NCI-H1105 (cell line): ENCODE data around the gene ATP1B1.

Experiments used
- DNase-seq: peaks from one replicate; lab custom pipeline; 2025; lab: John Stamatoyannopoulos, UW

Gene ATP1B1

GRCh38 chr1:169106095-169106920 lies at the start of gene ATP1B1:
Gene ATP1B1 (plus strand): TSS chr1:169106690. CDS start chr1:169106830, 140 bp downstream.
- DNase-seq = peak; percentile 95

GRCh38 chr1:169059421-169059820 lies 47.1 kb upstream of the ATP1B1 start:
- DNase-seq = no peak

DNA sequence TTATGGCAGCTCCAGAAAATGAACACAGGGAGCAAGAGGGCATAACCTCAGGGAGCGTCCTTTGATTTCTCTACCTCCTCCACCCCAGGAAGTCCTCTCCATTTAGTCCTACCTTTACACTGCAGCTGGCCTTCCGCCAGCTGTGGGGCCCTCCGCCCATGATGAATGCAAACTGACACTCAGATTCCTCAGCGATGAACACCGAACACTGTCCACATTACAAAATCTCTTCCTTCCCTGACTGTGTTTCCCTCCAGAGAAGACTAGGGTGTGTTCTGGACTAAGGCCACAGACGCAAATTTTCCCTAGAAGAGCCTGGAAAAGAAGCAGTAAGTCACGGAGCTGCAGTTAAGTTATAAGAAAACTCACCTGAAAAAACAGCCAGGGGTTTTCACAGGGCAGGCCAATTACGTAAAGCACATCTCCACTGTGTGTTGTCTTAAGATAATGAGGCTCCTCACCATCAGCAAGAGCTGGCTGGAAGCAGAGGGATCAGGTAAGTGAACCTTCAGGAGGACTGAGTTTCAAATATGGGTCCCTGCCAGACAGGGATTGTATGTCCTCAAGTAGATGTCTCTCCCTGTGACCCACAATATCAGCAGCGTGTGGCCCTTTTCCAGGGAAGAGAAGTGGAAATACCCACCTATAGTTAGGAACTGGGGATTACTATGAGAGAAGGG lies 46.3 kb upstream of the ATP1B1 start:
- DNase-seq = no peak

- DNase-seq = no peak
These were observed 45.4 kb upstream of the ATP1B1 start for GRCh38 chr1:169060919-169061639.

- DNase-seq = no peak
These were observed 44.3 kb upstream of the ATP1B1 start for GRCh38 chr1:169062152-169062551.

DNA sequence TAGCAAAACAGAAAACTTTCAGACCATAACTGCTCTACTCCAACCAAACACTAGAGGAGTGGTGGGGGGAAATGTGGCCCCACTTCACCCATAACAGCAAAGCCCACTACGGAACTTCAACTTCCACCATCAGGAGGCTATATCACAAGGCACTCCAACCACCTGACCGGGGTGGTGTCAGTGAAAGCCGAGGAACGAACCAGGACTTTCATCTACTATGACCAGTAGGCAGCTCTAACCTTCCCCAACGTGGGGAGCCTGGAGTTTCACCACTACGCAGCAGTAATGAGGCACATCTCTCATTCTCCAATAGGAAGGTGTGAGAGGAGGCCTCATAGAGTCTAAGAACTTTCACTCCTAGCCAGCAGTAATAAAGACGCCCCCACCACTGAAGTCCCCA lies 42.4 kb upstream of the ATP1B1 start:
- DNase-seq = no peak

- no peak for DNase-seq
These were observed 35.9 kb upstream of the ATP1B1 start for GRCh38 chr1:169070547-169070946.

- no peak for DNase-seq
These were observed 35.5 kb upstream of the ATP1B1 start for GRCh38 chr1:169070958-169071357.

- no peak for DNase-seq
These were observed 33.4 kb upstream of the ATP1B1 start for GRCh38 chr1:169072945-169073725.

GRCh38 chr1:169078163-169078883 lies 28.2 kb upstream of the ATP1B1 start:
- no peak for DNase-seq

GRCh38 chr1:169081503-169082123 lies 24.9 kb upstream of the ATP1B1 start:
- DNase-seq = no peak

- no peak for DNase-seq
These were observed 20.6 kb upstream of the ATP1B1 start for GRCh38 chr1:169085911-169086310.

GRCh38 chr1:169086603-169087455 lies 19.7 kb upstream of the ATP1B1 start:
- no peak for DNase-seq

- no peak for DNase-seq
These were observed 18.6 kb upstream of the ATP1B1 start for GRCh38 chr1:169087876-169088275.

DNA sequence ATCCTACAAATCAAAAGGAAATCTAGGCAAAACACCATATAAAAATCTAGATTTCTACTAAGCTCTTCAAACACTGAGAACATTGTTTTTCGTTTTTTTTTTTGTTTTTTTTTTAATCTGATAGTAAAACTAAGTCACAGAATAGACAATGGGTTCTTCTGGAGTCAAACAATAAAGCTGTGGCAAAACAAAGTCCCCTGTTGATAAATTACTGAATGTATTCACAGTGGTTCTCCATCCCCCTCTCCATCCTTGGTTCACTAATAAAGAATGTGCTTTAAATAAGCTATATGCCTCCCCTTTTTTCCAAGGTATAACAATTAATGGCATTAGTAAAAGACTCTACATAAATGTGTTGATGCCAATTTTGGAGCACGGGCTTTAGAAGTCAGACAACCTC lies 16.7 kb upstream of the ATP1B1 start:
- DNase-seq = no peak

DNA sequence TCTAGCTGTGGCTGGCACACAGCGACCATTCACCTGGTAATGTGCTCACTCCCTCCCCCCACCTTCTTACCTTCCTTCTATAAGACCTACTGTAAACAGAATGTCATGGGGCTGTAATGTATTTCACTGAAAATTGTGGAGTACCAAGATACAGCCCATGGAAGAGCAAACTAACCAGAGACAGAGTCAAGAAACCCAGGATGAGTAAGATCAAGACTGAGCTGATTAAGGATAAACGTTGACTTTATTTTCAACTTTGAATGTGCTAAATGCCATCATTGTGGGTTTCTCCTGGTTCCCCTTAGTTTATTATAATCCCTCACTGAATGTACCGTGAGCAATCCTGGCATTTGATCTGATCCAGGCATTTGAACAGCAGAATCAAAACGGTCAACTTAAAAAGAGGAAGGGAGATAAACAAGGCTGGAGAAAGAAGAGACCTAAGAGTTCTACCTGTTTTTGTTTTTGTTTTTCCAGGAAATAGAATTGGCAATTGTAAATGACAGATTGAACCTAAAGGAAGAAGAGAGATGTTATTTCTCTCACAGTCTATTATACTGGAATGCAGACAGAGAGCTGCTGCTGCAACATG lies 16.1 kb upstream of the ATP1B1 start:
- no peak for DNase-seq

DNA sequence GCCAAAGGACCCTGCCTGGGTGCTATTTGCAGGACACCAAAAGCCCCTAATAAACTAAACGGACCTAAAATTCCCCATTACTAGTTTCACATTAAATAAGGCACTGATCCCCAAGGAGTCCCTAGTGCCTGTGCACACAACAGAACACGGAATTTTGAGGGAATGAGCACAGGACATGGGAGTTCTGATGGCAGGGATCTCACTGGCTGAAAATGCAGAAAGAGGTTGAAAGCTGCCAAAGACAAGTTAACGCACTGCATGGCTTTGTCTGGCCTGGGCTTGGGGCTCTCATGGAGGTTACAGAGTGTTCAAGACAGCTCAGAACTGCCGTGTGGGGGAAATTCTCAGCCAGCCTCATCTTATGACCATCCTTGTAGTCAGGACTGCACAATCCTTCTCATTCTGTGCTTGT lies 15.6 kb upstream of the ATP1B1 start:
- DNase-seq = no peak

- DNase-seq = no peak
These were observed 15.0 kb upstream of the ATP1B1 start for GRCh38 chr1:169091480-169091941.

DNA sequence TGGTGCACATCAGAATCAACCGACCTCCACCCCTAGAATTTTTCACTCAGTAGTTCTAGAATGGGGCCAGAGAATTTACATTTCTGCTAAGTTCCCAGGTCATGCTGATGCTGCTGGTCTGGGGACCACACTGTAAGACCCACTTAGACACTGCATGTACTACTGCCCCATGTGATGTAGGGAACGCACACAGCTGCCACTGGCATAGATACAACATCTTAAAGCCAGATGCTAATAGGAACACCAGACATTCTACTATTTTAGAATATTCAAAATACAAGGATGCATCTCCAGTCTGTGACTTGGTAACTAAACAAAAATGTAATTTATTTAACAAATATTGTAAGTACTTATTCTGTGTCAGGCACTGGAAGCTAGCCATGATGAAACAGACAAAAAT lies 14.1 kb upstream of the ATP1B1 start:
- DNase-seq = no peak
